ENCODE measurements around the gene DLG2.

Gene DLG2

GRCh38 chr11:83722392-83723119 is 1904.6 kb downstream of the DLG2 start:
- Histone ChIP-seq H3K4me1 (ENCODE audit: control insufficient read depth, insufficient read depth, low read length) (peaks cover 4% of the 10 kb centered on the region), H3K27ac (ENCODE audit: low read length) (no peak overlapping the region), H3K36me3 (ENCODE audit: control insufficient read depth, insufficient read depth, low read length) (no peaks in the 10 kb centered on the region), H3K4me3 (ENCODE audit: low read length) (no peak overlapping the region), H3K27me3 (ENCODE audit: control insufficient read depth, insufficient read depth, low read length) (no peaks in the 10 kb centered on the region), H3K9me3 (ENCODE audit: control insufficient read depth, insufficient read depth, low read length) (no peaks in the 10 kb centered on the region)
- DNase-seq (ENCODE audit: low read depth, low spot score) = no peak
- WGBS (ENCODE audit: insufficient coverage, insufficient read length) = no CpG with 5 or more reads among the region's 4 CpGs

DNA sequence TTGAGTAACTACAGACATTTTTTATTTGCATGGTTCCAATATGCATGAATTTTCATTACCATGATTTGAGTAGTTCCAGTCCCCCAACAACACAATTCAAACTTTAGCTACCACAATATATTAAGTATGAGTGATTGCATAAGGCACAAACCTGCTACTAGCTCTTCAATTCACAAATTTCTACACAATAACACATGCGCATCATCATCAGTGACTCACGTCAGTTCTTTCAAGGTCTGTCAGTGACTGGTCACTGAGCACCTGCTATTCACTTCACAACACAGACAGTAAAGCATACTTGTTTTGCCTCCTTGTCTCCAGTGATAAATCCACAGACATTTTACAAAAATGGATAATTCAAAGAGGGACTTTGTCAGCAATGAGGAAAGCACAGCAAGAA is 1905.9 kb downstream of the DLG2 start:
- no peak overlapping the region for H3K4me3 ChIP-seq (ENCODE audit: low read length)
- no CpG with 5 or more reads among the region's 2 CpGs for WGBS (ENCODE audit: insufficient coverage, insufficient read length)

DNA sequence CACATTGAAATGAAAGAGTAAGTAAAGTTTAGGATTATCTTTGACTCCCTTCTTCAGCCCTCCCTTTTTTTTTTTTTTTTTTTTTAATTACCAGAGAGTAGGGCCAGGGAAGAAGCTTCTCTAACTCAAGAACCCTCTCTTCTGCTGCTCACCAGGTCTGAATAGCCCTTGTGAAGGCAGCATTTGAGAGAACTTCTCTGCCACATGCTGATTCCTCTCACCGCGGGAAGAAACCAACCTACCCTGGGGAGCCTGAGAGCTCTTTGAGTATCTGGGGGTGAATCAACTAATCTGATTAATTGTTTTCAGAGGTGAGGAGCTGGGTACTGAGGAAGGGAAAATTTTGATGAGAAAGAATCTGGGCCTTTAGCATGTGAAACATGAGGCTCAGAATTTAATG is 1906.5 kb downstream of the DLG2 start:
- WGBS (ENCODE audit: insufficient coverage, insufficient read length) = no CpG with 5 or more reads among the region's 2 CpGs
- Histone ChIP-seq H3K36me3 (ENCODE audit: control insufficient read depth, insufficient read depth, low read length) (no peaks in the 10 kb centered on the region), H3K9me3 (ENCODE audit: control insufficient read depth, insufficient read depth, low read length) (no peaks in the 10 kb centered on the region), H3K27me3 (ENCODE audit: control insufficient read depth, insufficient read depth, low read length) (no peaks in the 10 kb centered on the region), H3K4me1 (ENCODE audit: control insufficient read depth, insufficient read depth, low read length) (peaks cover 4% of the 10 kb centered on the region), H3K27ac (ENCODE audit: low read length) (no peak overlapping the region), H3K4me3 (ENCODE audit: low read length) (no peak overlapping the region)
- no peak for DNase-seq (ENCODE audit: low read depth, low spot score)

More for the DNA sequence above, 1905.9 kb downstream of the DLG2 start:
- Histone ChIP-seq H3K9me3 (ENCODE audit: control insufficient read depth, insufficient read depth, low read length) (no peaks in the 10 kb centered on the region), H3K27ac (ENCODE audit: low read length) (no peak overlapping the region), H3K27me3 (ENCODE audit: control insufficient read depth, insufficient read depth, low read length) (no peaks in the 10 kb centered on the region), H3K36me3 (ENCODE audit: control insufficient read depth, insufficient read depth, low read length) (no peaks in the 10 kb centered on the region), H3K4me1 (ENCODE audit: control insufficient read depth, insufficient read depth, low read length) (peaks cover 4% of the 10 kb centered on the region)
- DNase-seq (ENCODE audit: low read depth, low spot score) = no peak

DNA sequence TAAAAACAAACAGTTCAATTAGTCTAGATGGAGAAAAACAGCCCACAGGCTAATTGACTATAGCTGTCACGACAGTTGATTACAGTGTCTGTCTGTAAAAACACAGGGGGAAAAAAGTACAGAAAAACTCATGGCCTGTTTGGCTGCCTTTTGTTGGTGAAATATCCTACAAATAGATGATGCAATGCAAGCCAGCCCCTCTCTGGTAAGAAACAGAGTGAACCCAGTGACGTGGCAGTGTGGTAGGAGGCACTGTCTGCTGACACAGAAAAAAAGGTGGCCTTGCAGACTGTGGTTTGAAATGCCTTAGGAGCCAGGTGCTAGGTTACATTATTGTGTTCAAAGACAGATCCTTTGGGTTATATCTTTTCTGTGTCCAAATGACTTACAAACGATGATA is 1909.6 kb downstream of the DLG2 start:
- H3K27me3 ChIP-seq (ENCODE audit: control insufficient read depth, insufficient read depth, low read length) = no peaks in the 10 kb centered on the region
- no CpG with 5 or more reads among the region's 3 CpGs for WGBS (ENCODE audit: insufficient coverage, insufficient read length)
- H3K9me3 ChIP-seq (ENCODE audit: control insufficient read depth, insufficient read depth, low read length) = no peaks in the 10 kb centered on the region
- peaks cover 2% of the 10 kb centered on the region; the same call in 1 of the 2 replicates for H3K4me1 ChIP-seq (ENCODE audit: control insufficient read depth, insufficient read depth, low read length)
- no peak overlapping the region for H3K27ac ChIP-seq (ENCODE audit: low read length)
- no peak for DNase-seq (ENCODE audit: low read depth, low spot score)
- no peak overlapping the region for H3K4me3 ChIP-seq (ENCODE audit: low read length)
- H3K36me3 ChIP-seq (ENCODE audit: control insufficient read depth, insufficient read depth, low read length) = no peaks in the 10 kb centered on the region

- Histone ChIP-seq H3K36me3 (ENCODE audit: control insufficient read depth, insufficient read depth, low read length) (no peaks in the 10 kb centered on the region), H3K9me3 (ENCODE audit: control insufficient read depth, insufficient read depth, low read length) (no peaks in the 10 kb centered on the region), H3K4me3 (ENCODE audit: low read length) (no peak overlapping the region), H3K27ac (ENCODE audit: low read length) (no peak overlapping the region), H3K4me1 (ENCODE audit: control insufficient read depth, insufficient read depth, low read length) (no peaks in the 10 kb centered on the region), H3K27me3 (ENCODE audit: control insufficient read depth, insufficient read depth, low read length) (no peaks in the 10 kb centered on the region)
- no CpG with 5 or more reads among the region's 2 CpGs for WGBS (ENCODE audit: insufficient coverage, insufficient read length)
- DNase-seq (ENCODE audit: low read depth, low spot score) = no peak
Measured at GRCh38 chr11:83715927-83716535, 1911.1 kb downstream of the DLG2 start.

GRCh38 chr11:83713708-83714107 is 1913.4 kb downstream of the DLG2 start:
- H3K36me3 ChIP-seq (ENCODE audit: control insufficient read depth, insufficient read depth, low read length) = no peaks in the 10 kb centered on the region
- DNase-seq (ENCODE audit: low read depth, low spot score) = no peak
- no peaks in the 10 kb centered on the region for H3K4me1 ChIP-seq (ENCODE audit: control insufficient read depth, insufficient read depth, low read length)
- WGBS (ENCODE audit: insufficient coverage, insufficient read length) = no CpG with 5 or more reads among the region's 2 CpGs
- no peaks in the 10 kb centered on the region for H3K27me3 ChIP-seq (ENCODE audit: control insufficient read depth, insufficient read depth, low read length)
- H3K4me3 ChIP-seq (ENCODE audit: low read length) = no peak overlapping the region
- H3K9me3 ChIP-seq (ENCODE audit: control insufficient read depth, insufficient read depth, low read length) = no peaks in the 10 kb centered on the region
- no peak overlapping the region for H3K27ac ChIP-seq (ENCODE audit: low read length)

DNA sequence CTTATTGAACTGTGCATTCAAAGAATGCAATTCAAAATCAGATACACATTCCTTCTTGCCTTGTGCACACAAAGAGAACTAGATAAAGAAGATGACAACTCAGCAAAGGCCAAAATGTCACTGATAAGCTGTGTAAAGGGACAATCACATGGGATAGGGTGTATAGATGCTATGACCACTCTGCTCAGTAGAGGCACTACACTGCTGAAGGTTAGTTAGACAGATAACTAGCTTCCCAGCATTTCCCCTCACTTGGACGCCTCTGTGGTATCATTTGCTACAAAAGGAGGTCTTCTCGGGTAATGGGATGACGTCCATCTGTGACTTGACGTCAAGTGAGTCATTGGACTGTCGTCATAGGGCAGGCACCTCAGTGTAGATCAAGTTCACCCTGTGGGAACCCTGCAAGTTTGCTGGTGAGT is 1916.0 kb downstream of the DLG2 start:
- WGBS (ENCODE audit: insufficient coverage, insufficient read length) = no CpG with 5 or more reads among the region's 5 CpGs
- DNase-seq (ENCODE audit: low read depth, low spot score) = no peak
- Histone ChIP-seq H3K9me3 (ENCODE audit: control insufficient read depth, insufficient read depth, low read length) (no peaks in the 10 kb centered on the region), H3K4me3 (ENCODE audit: low read length) (no peak overlapping the region), H3K36me3 (ENCODE audit: control insufficient read depth, insufficient read depth, low read length) (no peaks in the 10 kb centered on the region), H3K27me3 (ENCODE audit: control insufficient read depth, insufficient read depth, low read length) (no peaks in the 10 kb centered on the region), H3K4me1 (ENCODE audit: control insufficient read depth, insufficient read depth, low read length) (no peaks in the 10 kb centered on the region), H3K27ac (ENCODE audit: low read length) (no peak overlapping the region)

DNA sequence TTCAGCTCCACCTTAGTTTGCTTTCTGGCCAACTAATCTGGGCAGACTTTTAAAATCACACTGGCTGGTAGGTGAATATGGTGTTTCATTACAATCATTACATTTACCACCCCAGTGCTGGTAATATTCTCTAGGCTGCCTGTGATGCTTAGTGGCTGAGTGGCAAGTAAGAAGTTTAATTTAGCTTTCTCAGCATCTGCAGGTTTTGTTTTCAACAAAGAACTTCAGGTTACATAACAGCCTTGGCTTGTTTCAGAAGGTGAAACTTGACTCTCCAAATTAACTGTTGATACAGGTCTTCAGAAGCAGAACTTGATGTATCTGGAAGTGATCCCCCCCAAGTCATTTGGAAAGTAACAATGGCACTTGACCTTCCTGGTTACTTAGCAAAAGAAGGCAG is 1917.7 kb downstream of the DLG2 start:
- H3K27me3 ChIP-seq (ENCODE audit: control insufficient read depth, insufficient read depth, low read length) = no peaks in the 10 kb centered on the region
- H3K36me3 ChIP-seq (ENCODE audit: control insufficient read depth, insufficient read depth, low read length) = no peaks in the 10 kb centered on the region
- no peaks in the 10 kb centered on the region for H3K4me1 ChIP-seq (ENCODE audit: control insufficient read depth, insufficient read depth, low read length)
- DNase-seq (ENCODE audit: low read depth, low spot score) = no peak
- no peak overlapping the region for H3K27ac ChIP-seq (ENCODE audit: low read length)
- no peaks in the 10 kb centered on the region for H3K9me3 ChIP-seq (ENCODE audit: control insufficient read depth, insufficient read depth, low read length)
- H3K4me3 ChIP-seq (ENCODE audit: low read length) = no peak overlapping the region

DNA sequence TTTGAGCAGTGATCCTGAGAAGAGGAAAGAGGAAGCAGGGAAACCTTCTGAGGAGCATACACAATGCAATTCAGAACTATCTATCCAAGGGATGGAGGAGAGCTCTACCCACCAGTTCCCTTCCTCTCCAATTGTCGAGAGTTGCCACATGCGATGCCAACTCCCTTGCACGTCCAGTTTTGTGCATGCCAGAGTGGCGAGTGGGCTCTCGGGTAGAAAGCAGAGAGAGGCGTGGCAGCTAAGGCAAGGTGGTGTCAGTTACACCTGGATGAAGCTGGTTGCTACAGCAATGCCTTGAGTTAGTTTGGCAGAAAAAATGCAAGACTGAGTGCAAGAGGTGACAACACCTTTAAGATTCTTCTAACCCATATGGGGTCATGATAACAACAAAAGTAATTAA is 1920.6 kb downstream of the DLG2 start:
- H3K36me3 ChIP-seq (ENCODE audit: control insufficient read depth, insufficient read depth, low read length) = no peaks in the 10 kb centered on the region
- H3K4me3 ChIP-seq (ENCODE audit: low read length) = no peak overlapping the region
- no peaks in the 10 kb centered on the region for H3K9me3 ChIP-seq (ENCODE audit: control insufficient read depth, insufficient read depth, low read length)
- no peak for DNase-seq (ENCODE audit: low read depth, low spot score)
- H3K4me1 ChIP-seq (ENCODE audit: control insufficient read depth, insufficient read depth, low read length) = no peaks in the 10 kb centered on the region; the same call in 1 of the 2 replicates
- WGBS (ENCODE audit: insufficient coverage, insufficient read length) = no CpG with 5 or more reads among the region's 6 CpGs
- H3K27ac ChIP-seq (ENCODE audit: low read length) = no peak overlapping the region
- no peaks in the 10 kb centered on the region for H3K27me3 ChIP-seq (ENCODE audit: control insufficient read depth, insufficient read depth, low read length)

DNA sequence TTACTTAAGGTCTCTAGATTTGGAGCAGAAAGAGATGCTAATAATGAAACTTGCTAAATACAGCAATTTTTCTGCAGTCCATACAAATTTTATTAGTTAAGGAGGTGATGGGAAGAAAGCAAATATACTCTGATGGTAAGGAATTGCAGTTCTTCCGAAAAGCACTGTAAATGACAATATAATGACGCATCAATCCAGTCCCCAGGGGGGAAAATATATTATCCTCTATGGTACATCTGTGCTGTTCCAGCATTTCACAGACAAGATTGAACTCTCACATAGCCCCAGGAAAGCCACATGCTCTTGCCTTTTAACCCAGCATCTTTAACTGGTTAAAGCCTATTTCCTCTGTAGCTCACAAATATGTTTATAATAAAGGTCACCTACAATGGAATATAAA is 1924.3 kb downstream of the DLG2 start:
- H3K9me3 ChIP-seq (ENCODE audit: control insufficient read depth, insufficient read depth, low read length) = no peaks in the 10 kb centered on the region
- no peak overlapping the region for H3K4me3 ChIP-seq (ENCODE audit: low read length)
- no peaks in the 10 kb centered on the region for H3K36me3 ChIP-seq (ENCODE audit: control insufficient read depth, insufficient read depth, low read length)
- H3K4me1 ChIP-seq (ENCODE audit: control insufficient read depth, insufficient read depth, low read length) = no peaks in the 10 kb centered on the region; the same call in 1 of the 2 replicates
- no CpG with 5 or more reads among the region's 2 CpGs for WGBS (ENCODE audit: insufficient coverage, insufficient read length)
- H3K27ac ChIP-seq (ENCODE audit: low read length) = no peak overlapping the region
- no peaks in the 10 kb centered on the region for H3K27me3 ChIP-seq (ENCODE audit: control insufficient read depth, insufficient read depth, low read length)
- DNase-seq (ENCODE audit: low read depth, low spot score) = no peak

DNA sequence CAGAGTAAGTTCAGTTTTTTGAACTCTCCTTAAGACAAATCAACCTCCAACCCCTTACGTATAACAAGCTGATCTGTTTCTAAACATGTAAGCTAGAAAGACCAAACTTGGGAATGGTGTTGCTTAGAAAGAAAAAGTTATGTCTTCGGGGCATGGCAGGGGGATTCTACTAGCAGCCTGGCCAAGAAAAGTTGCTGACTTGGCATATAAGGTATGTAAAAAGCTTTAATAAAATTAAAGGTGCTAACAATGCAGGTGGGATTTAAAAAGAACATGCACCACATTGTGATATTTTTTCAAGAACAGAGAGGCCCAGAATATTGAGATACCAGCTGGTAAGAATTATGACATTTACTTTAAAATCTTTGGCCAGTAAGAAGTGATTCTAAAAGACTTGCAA is 1929.6 kb downstream of the DLG2 start:
- Histone ChIP-seq H3K4me1 (ENCODE audit: control insufficient read depth, insufficient read depth, low read length) (peaks cover 1% of the 10 kb centered on the region; the same call in 1 of the 2 replicates), H3K4me3 (ENCODE audit: low read length) (no peak overlapping the region), H3K27ac (ENCODE audit: low read length) (no peak overlapping the region), H3K27me3 (ENCODE audit: control insufficient read depth, insufficient read depth, low read length) (no peaks in the 10 kb centered on the region), H3K36me3 (ENCODE audit: control insufficient read depth, insufficient read depth, low read length) (no peaks in the 10 kb centered on the region), H3K9me3 (ENCODE audit: control insufficient read depth, insufficient read depth, low read length) (no peaks in the 10 kb centered on the region)
- DNase-seq (ENCODE audit: low read depth, low spot score) = no peak
- whole genome bisulfite sequencing (ENCODE audit: insufficient coverage, insufficient read length) = no CpG with 5 or more reads among the region's 2 CpGs

All from iPS DF 6.9 (cell line).